Measurements from ENCODE around the gene ZNF385C. TPM values are rescaled to one million over a fixed set of nuclear protein-coding genes. Genes with fewer than 3 reads are reported as not detected.
A peak's percentile ranks its signal among the peaks of the same experiment; 100 is the strongest.

Gene ZNF385C
- total RNA-seq, 3 donors from 2014 or later, result 0.48 to 1.0 (median 0.66) TPM

GRCh38 chr17:42076797-42077559 lies 21.3 kb downstream of the ZNF385C start:
- H3K4me3 ChIP-seq, result no peak overlapping the region
- TF ChIP-seq POLR2AphosphoS5 (IDR thresholded peaks at IDR 0.05), result no peak
- no peak for TF ChIP-seq CTCF (IDR thresholded peaks at IDR 0.05)
- no peak for TF ChIP-seq POLR2A (IDR thresholded peaks at IDR 0.05)

GRCh38 chr17:42075789-42076188 lies 22.5 kb downstream of the ZNF385C start:
- TF ChIP-seq CTCF (IDR thresholded peaks at IDR 0.05) (no peak), POLR2AphosphoS5 (IDR thresholded peaks at IDR 0.05) (no peak), POLR2A (IDR thresholded peaks at IDR 0.05) (no peak)
- DNase-seq (ENCODE audit: low spot score in 2 of 2), result no peak
- H3K27ac ChIP-seq, result no peak overlapping the region
- intact Hi-C loops (cut with DNase I; ENCODE audit: low total_unique reads), result no loop called here
- H3K4me1 ChIP-seq, result no peaks in the 10 kb centered on the region
- peaks cover 4 to 10% of the 10 kb centered on the region in 2 donors for H3K27me3 ChIP-seq
- H3K9me3 ChIP-seq, result no peaks in the 10 kb centered on the region
- H3K4me3 ChIP-seq, result no peak overlapping the region
- H3K36me3 ChIP-seq, result no peaks in the 10 kb centered on the region

More at GRCh38 chr17:42076797-42077559, 21.3 kb downstream of the ZNF385C start:
- no peak overlapping the region for H3K27ac ChIP-seq
- H3K36me3 ChIP-seq, result no peaks in the 10 kb centered on the region
- H3K9me3 ChIP-seq, result no peaks in the 10 kb centered on the region
- DNase-seq (ENCODE audit: low spot score in 2 of 2), result no peak
- no peaks in the 10 kb centered on the region for H3K4me1 ChIP-seq
- peaks cover 4 to 8% of the 10 kb centered on the region in 2 donors for H3K27me3 ChIP-seq
- intact Hi-C loops (cut with DNase I; ENCODE audit: low total_unique reads), result no loop called here

- intact Hi-C loops (cut with DNase I; ENCODE audit: low total_unique reads), result no loop called here
- no peak for DNase-seq (ENCODE audit: low spot score in 2 of 2)
- Histone ChIP-seq H3K36me3 (no peaks in the 10 kb centered on the region), H3K27ac (no peak overlapping the region), H3K27me3 (peaks cover 4 to 10% of the 10 kb centered on the region in 2 donors), H3K4me3 (peak overlapping the region; percentile 18 to 66 (median 45)), H3K9me3 (no peaks in the 10 kb centered on the region), H3K4me1 (no peaks in the 10 kb centered on the region)
- TF ChIP-seq POLR2A (IDR thresholded peaks at IDR 0.05) (no peak), POLR2AphosphoS5 (IDR thresholded peaks at IDR 0.05) (no peak), CTCF (IDR thresholded peaks at IDR 0.05) (no peak)
Observed at GRCh38 chr17:42072323-42073187, 25.7 kb downstream of the ZNF385C start.

- peaks cover 4 to 10% of the 10 kb centered on the region in 2 donors for H3K27me3 ChIP-seq
Observed at GRCh38 chr17:42071810-42072209, 26.5 kb downstream of the ZNF385C start.

More at GRCh38 chr17:42071810-42072209, 26.5 kb downstream of the ZNF385C start:
- no peak for DNase-seq (ENCODE audit: low spot score in 2 of 2)
- Histone ChIP-seq H3K27ac (no peak overlapping the region), H3K9me3 (no peaks in the 10 kb centered on the region), H3K4me3 (peak overlapping the region in 2 of 3 donors; percentile 45 to 66), H3K36me3 (no peaks in the 10 kb centered on the region), H3K4me1 (no peaks in the 10 kb centered on the region)
- intact Hi-C loops (cut with DNase I; ENCODE audit: low total_unique reads), result loop anchor here (2.0 kb wide), 1 partner anchor 331 kb away; no protein-coding TSS in a partner anchor
- TF ChIP-seq CTCF (IDR thresholded peaks at IDR 0.05) (no peak), POLR2A (IDR thresholded peaks at IDR 0.05) (no peak), POLR2AphosphoS5 (IDR thresholded peaks at IDR 0.05) (no peak)

Measured in breast epithelium (tissue), 4 donors.